GM12864 (cell line): ENCODE results near the gene PRKX.
"Not testable (repeated sequence)": the region's sequence is repeated elsewhere in the genome, so short reads cannot be mapped to it uniquely, and the experiment has no call there.

Source experiments
- DNase-seq: peaks from one replicate; pipeline ENCODE4 v3.0.0-alpha.2; 2011; ENCODE audit warnings: low read depth
- H3K4me3 ChIP-seq: 2 replicates; pipeline ENCODE4 v1.5.1; 2011; ENCODE audit warnings: mild to moderate bottlenecking, low read depth, low read length, control low read depth
- TF ChIP-seq, protein P1 (sequence below): IDR thresholded peaks from 2 replicates; pipeline ENCODE4 v1.5.1; 2011; ENCODE audit warnings: low read depth, mild to moderate bottlenecking, moderate library complexity, low read length, control low read depth, inconsistent platforms; ENCODE audit errors: missing control alignments

PRKX gene

DNA sequence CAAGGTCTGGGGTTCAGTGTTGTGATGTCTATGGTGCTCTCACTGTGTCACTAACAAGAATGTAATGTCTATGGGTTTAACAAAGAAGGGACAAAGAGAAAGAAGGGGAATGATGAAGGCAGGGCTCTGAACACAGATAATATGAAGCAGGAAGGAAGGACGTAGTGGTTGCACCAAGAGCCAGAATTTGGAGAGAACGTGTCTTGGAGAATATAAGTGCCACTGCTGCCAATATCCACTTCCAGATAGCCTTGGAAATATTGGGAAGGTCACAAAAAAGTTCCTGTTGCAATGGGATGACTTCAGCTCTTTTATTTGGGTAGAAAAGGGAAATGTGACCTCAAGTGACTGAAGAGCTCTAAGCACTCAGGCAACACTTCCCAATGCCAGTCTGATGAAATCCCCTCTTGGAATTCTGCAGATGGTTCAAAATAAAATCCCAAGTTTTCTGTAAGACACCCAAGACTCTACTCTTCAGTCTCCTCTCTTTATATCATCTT, 131.8 kb downstream of the PRKX start:
- H3K4me3 ChIP-seq = no peak overlapping the region
- TF ChIP-seq, protein P1, sequence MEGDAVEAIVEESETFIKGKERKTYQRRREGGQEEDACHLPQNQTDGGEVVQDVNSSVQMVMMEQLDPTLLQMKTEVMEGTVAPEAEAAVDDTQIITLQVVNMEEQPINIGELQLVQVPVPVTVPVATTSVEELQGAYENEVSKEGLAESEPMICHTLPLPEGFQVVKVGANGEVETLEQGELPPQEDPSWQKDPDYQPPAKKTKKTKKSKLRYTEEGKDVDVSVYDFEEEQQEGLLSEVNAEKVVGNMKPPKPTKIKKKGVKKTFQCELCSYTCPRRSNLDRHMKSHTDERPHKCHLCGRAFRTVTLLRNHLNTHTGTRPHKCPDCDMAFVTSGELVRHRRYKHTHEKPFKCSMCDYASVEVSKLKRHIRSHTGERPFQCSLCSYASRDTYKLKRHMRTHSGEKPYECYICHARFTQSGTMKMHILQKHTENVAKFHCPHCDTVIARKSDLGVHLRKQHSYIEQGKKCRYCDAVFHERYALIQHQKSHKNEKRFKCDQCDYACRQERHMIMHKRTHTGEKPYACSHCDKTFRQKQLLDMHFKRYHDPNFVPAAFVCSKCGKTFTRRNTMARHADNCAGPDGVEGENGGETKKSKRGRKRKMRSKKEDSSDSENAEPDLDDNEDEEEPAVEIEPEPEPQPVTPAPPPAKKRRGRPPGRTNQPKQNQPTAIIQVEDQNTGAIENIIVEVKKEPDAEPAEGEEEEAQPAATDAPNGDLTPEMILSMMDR = no peak

DNA sequence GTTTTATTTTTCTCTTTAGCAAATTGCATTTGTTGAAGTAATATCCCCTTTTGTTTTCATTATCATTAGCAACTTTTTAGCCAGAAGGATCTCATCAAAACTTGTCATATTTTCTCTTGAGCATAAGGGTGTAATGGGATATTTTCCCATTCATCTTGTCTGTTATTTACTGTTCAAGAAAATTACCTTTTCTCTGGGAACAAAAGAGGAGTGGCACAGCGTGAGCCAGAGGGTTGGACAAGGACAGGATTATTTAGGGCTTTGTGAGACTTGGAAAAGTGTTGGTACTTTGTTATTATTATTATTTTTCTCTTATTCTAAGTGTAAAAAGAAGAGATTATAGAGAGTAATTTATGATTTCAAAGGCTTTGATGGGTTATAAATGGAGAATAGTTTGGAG, 135.9 kb downstream of the PRKX start:
- no peak overlapping the region for H3K4me3 ChIP-seq
- TF ChIP-seq, protein P1 = no peak
- DNase-seq = no peak

More for the DNA sequence above, 131.8 kb downstream of the PRKX start:
- DNase-seq = no peak

DNA sequence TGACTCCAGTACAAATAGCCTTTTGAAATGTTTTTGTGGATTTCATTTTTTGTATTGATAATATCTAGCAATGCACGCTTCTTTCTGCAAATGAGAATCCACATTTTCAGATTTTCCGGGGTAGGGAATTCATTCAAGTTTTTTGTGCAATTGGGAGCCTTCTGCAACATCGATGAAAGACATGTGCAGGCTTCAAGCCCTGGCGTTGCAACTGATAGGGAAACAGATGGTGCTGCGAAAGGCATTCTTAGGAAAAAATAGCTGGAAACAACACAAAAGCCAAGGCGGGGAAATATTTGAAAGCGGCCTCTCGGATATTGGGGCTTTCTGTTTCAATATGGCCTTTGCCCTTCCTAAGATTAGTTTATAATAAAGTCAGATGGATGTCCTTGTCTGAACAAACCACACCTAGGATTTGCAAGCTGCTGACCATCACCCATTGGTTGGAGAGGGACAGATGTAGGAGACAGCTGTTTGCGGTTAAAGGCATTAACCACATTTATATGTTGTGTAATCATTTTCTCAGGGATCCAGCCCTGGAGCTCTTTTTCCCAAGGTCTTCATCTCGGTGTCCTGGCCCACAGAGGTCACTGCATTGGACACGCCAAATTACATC, 136.5 kb downstream of the PRKX start:
- no peak overlapping the region for H3K4me3 ChIP-seq
- TF ChIP-seq, protein P1 = no peak
- no peak for DNase-seq

DNA sequence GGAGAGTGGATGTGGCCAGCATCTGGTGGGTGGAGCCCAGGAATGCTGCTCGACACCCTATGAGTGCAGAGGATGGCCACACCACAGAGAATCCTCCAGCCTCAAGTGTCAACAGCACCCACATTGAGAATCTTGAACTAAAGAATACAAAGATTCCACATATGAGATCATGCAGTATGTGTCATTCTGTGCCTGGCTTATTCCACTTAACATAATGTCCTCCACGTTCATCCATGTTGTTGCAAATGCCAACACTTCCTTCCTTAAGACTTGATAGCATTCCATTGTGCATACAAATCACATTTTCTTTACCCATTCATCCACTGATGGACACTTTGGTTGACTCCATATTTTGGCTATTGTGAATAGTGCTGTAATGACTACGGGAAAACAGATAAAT, 145.8 kb downstream of the PRKX start:
- DNase-seq = no peak
- TF ChIP-seq, protein P1 = no peak

DNA sequence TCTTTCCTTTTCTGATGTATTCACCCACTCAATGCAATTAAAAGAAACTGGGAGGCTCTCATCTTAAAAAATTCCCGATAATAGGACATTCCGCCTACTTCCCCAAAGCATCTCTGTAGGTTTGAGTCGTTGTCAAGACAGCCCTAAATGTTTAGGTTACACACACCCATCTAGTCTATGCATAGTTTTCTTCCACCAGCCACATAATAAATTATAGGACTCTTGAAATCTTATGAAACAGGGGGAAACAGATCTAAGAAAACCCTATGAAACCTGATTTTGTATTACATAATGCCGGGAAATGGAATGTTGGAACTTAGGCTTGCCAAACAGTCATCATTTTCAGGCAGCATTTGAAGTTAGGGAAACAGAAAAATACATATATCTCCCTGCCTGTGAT, 150.0 kb downstream of the PRKX start:
- no peak overlapping the region for H3K4me3 ChIP-seq
- TF ChIP-seq, protein P1 = no peak
- DNase-seq = no peak

More for the DNA sequence above, 145.8 kb downstream of the PRKX start:
- H3K4me3 ChIP-seq = no peak overlapping the region

DNA sequence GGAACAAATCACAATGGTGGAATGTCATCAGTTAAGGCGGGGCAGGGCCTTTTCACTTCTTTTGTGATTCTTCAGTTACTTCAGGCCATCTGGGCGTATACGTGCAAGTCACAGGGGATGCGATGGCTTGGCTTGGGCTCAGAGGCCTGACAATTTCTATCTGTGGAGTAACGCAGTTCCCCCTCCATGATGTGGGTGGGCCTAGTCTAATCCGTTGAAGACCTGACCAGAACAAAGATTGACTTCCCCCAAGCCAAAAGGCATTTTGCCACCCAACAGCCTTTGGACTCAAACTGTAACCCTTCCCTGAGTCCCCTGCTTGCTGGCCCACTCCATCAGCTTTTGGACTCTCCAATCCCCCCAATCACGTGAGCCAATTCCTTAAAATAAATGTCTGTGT, 153.4 kb downstream of the PRKX start:
- not testable (repeated sequence) for DNase-seq, H3K4me3 ChIP-seq
